Stimulated activated CD8-positive, alpha-beta memory T cell treated with anti-CD3 and anti-CD28 coated beads, Interleukin-4, amount 100 ng/mL, for 1 hour (primary cell): ENCODE measurements around the gene ZC3H15.
"Not testable (repeated sequence)": the region's sequence is repeated elsewhere in the genome, so short reads cannot be mapped to it uniquely, and the experiment has no call there.

ENCODE experiments used
- DNase-seq, 2 donors: peaks; one replicate each; pipeline ENCODE4 v3.0.0-alpha.2; 2020; ENCODE audit warnings: low read depth in 2 of 2, low spot score in 1 of 2

The ZC3H15 gene

GRCh38 chr2:186485871-186486650, at the start of gene ZC3H15:
TSS of gene ZC3H15 (plus strand) at chr2:186486260. CDS start at chr2:186486383, 123 bp downstream.
- DNase-seq = peak; percentile 87 to 93

- DNase-seq = no peak
Measured at GRCh38 chr2:186437719-186438118, 48.3 kb upstream of the ZC3H15 start.

DNA sequence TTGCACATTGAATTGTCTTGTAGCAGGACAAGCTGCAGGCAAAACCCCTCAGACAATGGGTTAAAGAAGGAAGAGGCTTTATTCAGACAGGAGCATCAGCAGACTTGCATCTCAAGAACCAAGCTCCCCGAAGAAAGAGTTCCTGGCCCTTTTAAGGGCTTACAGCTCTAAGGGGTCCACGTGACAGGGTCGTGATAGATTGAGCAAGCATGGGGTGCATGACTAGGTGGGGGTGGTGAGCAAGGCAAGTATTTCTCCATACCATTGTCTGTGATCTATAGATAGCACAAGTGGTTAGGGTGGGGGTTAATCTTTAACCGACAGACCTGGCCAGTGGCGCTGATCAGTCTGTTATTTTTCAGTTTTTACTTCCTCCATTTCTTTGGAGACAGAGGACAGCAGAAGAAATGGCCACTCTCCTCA, 46.4 kb upstream of the ZC3H15 start:
- not testable (repeated sequence) for DNase-seq

DNA sequence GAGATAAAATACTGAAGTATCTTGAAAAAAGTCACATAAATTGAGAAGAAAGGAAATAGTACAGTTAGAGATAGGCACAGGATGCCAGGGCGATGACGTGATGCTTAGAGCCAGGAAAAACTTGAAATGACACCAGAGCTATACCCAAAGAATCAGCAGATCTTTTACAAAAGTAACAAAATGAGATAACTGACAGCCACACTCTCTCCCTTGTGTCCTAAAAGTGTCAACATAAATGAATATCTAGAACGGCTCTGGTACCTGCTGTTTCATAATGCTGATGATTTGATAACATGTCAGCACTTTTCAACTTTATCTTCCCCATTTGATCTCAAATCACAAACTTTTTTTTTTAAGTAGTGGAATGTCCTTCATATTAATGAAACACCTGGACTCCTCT, 45.6 kb upstream of the ZC3H15 start:
- no peak for DNase-seq

DNA sequence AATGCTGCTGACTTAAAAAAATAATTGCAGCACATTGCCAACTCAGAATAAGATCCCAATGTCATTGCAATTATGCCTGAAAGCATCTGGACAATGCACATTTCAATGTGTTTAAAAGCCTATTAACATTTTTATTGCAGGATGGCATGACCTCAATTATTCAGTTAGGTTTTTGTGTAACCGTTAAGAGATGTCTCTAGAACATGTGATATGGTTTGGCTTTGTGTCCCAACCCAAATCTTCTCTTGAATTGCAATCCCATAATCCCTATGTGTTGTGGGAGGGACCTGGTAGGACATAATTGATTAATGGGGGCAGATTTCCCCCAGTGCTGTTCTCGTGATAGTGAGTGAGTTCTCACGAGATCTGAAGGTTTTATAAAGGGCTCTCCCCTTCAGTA, 43.2 kb upstream of the ZC3H15 start:
- DNase-seq = no peak

DNA sequence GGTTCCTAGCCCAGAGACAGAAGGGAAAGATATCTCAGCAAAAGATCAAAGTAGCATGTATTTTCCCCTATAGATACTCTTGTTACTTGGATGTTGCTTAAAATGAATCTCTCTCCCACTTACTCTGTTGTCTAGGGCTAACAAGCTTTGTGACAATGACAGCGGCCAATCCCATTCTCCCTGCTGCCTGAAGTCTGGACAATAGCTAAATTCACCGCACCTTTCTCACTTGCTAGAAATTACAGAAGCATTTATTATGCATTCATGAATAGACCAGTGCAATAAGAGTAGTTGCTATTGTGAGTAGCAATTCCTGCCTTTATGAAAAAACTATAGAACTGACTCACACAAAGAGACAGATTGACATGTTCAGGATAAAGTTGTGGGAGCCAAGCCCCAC, 42.2 kb upstream of the ZC3H15 start:
- no peak for DNase-seq

GRCh38 chr2:186445506-186445905, 40.6 kb upstream of the ZC3H15 start:
- no peak for DNase-seq

GRCh38 chr2:186455613-186456012, 30.4 kb upstream of the ZC3H15 start:
- DNase-seq = no peak

- DNase-seq = no peak
Measured at GRCh38 chr2:186456941-186457340, 29.1 kb upstream of the ZC3H15 start.

DNA sequence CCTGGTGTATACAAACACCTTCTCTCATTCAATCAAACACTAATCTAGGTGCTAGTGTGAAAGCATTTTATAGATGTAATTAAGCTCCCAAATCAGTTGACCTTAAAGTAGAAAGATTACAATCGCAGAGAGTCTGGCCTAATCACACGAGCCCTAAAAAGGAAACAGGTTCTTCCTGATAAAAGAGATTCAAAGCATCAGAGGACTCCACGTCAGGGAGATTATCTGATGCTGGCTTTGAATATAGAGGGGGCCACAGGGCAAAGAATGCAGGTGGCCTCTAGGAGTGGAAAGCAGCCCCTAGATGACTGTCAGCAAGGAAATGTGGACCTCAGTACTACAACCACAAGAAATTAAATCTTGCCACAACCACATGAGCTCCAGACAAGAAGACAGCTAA, 28.2 kb upstream of the ZC3H15 start:
- no peak for DNase-seq

DNA sequence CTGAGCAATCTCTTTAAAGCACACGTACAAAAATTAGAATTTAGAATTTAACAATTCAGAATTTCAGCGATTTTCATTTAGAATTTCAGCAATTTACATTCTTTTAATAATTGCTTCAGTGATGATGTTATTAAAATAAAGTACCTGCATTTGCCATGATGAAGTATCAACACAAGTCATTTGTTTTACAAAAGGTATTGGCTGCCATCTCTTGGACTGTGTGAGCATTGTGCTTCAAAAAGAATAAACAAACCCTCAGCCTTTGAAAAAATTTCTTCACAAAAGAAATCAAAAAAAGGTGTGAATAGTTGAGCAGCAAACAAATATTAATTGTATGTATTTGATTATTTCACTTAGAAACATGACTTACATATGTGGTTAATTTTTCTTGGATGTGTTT, 27.1 kb upstream of the ZC3H15 start:
- DNase-seq = no peak

DNA sequence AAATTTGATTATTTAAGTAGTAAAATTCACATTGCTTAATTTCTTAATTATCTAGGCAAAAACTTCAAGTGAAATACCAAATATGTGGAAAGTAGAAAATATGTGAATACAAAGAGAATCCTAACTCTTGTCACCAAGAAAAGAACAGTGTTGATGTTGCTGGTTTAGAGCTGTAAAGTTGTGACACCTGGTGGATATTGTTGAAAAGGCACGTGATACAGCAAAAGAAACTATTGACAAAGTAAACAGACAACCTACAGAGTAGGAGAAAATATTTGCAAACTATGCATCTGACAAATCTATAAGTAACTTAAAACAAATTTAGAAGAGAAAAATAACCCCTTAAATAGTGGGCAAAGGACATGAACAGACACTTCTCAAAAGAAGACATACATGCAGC, 25.6 kb upstream of the ZC3H15 start:
- DNase-seq = no peak

- DNase-seq = no peak
Measured at GRCh38 chr2:186466743-186467142, 19.3 kb upstream of the ZC3H15 start.

DNA sequence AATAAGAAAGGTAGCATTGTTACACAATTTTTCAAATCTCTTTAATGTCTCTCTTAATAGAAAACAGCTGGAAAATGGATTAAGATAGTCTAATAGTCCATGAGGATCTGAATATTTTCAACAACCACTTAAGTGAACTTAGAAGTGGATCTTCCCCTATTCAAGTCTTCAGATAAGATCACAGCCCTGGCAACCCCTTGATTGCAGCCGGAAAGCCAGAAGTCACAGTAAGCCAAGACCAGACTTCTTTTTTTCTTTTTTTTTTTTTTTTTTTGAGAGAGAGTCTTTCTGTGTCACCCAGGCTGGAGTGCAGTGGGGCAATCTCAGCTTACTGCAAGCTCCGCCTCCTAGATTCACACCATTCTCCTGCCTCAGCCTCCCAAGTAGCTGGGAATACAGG, 18.6 kb upstream of the ZC3H15 start:
- DNase-seq = no peak

GRCh38 chr2:186472722-186473493, 13.2 kb upstream of the ZC3H15 start:
- not testable (repeated sequence) for DNase-seq

GRCh38 chr2:186474239-186474638, 11.8 kb upstream of the ZC3H15 start:
- not testable (repeated sequence) for DNase-seq

DNA sequence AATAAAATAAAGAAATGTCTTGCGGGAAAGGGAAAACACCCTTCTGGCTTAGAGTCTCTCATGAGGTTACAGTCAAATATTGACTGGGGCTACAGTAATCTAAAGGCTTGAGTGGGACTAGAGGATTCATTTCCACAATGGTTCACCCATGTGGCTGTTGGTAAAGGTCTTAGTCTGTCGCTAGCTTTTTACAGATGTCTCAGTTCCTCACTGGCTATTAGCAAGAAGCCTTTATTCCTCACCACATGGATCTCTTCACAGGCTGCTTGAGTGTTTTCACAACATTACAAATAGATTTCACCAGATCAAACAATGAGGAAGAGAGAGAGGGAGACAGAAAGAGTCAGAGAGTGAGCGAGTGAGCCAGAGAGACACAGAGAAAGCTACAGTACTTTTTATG, 8.3 kb upstream of the ZC3H15 start:
- no peak for DNase-seq

- DNase-seq = no peak
Measured at GRCh38 chr2:186480991-186481390, 5.1 kb upstream of the ZC3H15 start.

- no peak for DNase-seq
Measured at GRCh38 chr2:186484062-186484735, 1.9 kb upstream of the ZC3H15 start.

- no peak for DNase-seq
Measured at GRCh38 chr2:186485576-186485870, 537 bp upstream of the ZC3H15 start.

GRCh38 chr2:186486651-186487647, 889 bp downstream of the ZC3H15 start:
- DNase-seq = no peak
